ENCODE results near the gene PAX5.

Gene PAX5

DNA sequence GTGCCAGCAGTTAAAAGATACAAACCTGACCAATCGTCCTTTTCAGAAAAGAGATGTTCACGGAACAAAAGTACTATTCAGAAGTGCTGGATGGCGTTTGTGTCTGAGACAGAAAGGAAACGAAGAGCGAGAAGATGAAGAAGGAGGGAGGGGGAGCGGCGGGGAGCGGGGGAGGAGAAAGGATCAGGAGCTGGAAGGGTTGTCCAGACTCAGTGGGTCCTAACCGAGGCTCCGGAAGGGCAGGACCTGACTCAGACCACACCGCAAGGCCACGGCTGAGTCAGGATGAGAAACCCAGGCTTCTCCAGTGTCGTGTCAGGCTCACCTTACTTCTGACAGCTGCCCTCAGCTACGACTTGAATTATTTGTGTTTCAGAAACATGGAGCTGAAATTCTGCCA, 46.2 kb downstream of the PAX5 start:
- no peak for DNase-seq (ENCODE audit: low read depth)

- DNase-seq (ENCODE audit: low read depth): no peak
These were observed 46.7 kb downstream of the PAX5 start for GRCh38 chr9:36987409-36987808.

DNA sequence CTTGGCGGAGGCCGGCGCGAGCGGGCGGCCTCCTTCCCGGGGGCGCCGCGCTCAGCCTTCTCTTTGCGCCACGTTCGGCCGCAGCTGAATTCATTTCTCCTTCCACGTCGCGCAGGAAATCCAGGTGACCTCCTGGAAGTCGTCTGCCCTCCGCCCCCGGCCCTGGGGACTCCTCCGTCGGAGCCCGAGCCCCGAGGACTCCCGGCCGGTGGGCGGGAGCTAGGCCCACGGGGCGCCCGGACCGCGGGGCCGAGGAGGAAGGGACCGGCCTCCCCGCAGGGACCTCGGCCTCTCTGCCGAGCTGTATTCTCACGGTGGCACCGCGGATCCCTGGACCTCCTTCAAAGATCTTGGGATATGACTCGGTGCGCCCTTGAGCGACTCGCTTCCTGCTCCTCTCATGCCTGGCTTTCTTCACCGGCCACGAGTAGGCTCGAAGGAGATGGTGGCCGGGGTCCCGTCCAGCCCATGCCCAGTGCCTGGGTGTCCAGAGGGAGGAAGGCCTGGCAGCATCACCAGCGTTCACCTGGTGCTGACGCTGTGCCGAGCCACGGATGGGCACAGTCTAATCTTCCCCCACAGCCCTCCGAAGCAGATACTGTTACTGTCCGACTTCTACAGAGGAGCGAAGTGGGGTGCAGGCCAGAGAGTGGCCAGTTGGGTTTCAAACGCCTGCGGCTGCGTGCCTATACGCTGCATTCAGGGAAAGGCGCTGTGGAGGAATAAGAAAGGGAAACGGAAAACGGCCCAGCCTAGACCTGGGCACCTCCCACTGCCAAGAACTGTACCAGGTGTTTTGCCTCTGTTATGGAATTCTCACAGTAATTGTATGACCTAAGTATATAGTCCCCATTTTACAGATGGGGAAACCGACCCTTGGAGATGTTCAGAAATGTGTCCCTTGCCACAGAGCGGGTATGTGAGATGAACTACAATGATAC, 47.3 kb downstream of the PAX5 start:
- no peak for DNase-seq (ENCODE audit: low read depth)

DNA sequence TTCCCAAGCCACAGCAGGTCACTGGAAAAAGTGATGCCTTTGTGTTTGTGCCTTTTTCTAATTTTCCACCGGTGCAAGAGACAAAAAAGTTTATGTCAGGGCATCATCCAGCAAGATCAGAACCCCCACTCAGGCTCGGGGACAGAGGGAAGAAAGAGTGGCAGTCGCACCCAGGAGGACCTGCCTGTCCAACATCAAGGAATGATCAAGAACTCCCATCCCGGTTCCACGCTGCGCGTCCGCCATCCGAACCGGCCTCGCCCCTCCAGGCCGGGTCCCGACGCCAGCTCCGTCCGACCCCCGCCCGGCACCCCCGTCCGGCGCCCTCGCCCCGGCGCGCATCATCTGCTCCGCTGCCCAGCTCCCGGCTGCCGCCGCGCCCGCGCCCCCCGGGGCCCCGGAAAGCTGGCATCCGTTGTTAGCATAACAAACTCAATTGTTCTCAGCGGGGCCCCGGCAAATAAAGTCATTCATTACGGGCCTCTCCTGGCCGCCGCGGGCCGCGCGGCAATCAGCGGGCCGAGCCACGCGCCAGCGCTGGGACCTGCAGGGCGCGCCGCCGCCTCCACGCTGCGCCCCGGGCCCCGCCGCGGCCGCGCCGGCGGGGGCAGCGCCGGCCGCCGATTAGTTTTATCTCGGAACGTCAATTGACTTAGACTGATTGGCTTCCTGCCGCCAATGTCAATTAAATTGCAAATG, 48.1 kb downstream of the PAX5 start:
- no peak for DNase-seq (ENCODE audit: low read depth)

- DNase-seq (ENCODE audit: low read depth): no peak
These were observed 48.9 kb downstream of the PAX5 start for GRCh38 chr9:36985061-36985768.

DNA sequence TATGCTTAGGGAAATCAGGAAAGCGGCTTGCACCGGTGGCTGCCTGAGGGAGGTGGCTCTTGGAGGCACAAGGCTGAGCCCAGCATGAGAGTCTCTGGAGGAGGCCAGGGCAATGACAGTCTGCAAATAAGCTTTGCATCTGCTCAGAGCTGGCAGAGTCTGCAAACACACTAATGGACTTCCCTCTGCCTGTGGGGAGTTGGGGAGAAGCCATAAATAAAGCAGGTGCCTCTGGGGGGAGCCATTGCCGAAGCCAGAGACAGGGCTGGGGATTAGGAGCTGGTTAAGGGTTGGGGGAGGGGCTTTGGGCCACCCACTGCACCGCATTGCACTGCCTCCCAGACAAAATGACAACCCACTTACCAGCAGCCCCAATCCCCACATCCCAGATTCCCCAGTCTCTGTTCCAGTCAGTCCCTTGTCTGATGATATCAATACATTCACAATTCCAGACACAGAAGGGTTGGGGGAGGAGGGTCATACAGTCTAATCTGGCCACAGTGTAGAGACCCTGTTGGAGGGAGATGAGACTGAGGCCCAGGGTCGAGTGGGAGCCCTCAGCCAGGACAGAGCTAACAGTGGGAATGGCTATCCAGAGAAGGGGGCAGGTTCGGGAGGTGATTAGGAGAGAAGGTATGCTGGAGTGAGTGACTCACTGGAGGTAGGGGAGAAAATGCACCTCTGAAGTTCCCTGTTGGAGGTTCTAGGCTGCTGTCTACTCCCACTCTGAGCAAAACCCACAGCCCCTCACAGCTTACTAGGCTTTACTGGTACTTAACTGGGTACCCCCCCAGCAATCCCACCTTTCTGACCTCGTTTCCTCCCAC, 53.7 kb downstream of the PAX5 start:
- no peak for DNase-seq (ENCODE audit: low read depth)

DNA sequence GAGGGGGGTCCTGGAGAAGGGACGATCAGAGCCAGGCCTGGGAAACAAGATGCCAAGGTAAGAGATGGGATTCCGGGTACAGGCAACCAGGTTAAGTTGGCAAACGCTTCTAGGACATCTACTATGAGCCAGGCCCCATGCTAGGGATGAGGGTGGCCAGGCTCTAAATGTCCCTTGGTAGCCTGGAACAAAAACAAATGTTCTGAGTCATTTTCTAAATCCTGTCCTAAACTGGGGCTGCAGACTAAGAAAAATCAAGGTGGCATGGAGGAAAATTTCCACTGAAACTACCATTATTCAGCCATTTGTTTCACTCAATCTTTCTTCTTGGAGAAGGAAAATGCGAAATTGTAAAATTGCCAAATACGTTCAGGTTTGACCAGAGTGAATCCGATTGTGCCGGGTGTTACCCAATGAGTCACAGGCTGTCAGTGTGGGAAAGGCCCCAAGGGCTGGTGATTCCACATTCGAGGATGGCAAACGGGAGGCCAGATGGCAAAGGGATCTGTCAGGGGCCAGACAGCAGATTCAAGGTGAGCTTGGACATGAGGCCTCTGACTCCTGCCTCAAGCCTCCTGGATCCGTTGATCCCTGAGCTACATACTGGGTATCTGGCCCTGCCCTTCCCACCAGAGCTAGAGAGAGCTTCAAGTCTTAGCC, 57.6 kb downstream of the PAX5 start:
- DNase-seq (ENCODE audit: low read depth): no peak

DNA sequence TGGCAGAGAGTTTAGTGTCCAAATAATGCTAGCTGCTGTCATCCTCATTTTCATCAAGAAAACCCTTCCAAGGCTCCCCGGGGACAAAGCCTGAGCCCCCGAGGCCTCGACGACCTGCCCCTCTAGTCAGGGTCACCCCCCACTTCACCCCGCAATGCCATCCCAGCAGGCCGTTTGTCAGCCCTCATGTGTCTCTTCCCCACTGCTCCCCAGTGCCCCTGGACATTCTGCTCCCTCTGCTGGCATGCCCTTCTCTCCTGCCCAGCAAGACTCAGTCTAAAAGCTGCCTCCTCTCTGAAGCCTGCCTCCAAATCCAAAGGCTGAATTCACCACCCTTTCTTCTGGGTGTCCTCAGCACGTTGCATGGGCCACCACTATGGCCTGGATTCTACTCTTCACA, 59.3 kb downstream of the PAX5 start:
- DNase-seq (ENCODE audit: low read depth): no peak

DNA sequence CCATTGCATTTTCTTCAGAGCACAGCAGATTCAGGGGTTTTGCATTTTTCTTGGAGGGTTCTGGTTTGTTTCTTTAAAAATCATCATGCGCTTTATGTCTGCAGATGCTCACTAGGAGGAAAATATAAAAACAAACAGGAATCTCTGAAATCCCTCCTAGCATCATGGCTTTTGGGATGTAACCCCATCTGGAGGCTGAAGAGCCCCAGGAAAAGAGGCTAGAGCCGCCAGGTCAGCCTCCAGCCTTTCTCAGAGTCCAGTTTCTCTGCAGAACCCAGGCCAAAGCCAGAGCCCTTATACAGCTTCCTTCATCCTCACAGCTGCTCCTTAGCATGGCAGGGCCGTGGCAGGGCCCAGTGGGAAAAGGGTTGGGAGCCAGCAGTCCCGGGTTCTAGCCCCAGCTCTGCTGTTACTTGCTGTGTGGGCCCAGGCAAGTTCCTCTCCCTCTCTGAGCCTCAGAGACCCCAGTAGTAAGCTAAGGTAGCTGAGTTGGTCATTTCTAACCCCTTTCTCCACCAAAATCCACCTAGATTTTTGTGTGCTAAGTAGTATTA, 62.1 kb downstream of the PAX5 start:
- DNase-seq (ENCODE audit: low read depth): no peak

- DNase-seq (ENCODE audit: low read depth): no peak
These were observed 63.8 kb downstream of the PAX5 start for GRCh38 chr9:36970007-36970888.

DNA sequence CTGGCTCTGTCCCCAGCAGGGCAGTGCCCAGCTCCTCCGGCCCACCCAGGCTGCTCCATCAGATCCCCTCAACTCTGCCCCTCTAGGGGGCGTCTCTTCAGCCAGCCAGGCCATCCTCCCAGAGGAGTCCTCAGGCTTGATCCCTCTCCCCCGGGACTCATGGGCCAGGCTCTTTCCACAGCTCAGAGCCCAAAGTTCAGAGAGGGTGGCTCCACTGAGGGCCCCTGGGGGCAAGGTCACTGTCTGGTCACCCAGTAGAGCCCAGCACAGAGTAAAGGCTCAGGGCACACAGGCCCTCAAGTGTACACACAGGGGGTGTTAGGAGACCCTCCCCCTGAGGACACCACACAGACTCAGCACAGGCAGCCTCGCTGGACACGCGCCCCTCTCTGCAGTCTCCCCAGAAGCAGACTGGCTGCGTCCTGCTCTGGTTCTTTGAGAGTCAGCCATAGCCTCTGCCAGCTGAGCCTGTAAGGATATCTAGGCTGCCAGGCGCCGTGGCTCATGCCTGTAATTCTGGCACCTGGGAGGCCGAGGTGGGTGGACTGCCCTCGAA, 64.8 kb downstream of the PAX5 start:
- no peak for DNase-seq (ENCODE audit: low read depth)

- DNase-seq (ENCODE audit: low read depth): no peak
These were observed 65.4 kb downstream of the PAX5 start for GRCh38 chr9:36968574-36969215.

DNA sequence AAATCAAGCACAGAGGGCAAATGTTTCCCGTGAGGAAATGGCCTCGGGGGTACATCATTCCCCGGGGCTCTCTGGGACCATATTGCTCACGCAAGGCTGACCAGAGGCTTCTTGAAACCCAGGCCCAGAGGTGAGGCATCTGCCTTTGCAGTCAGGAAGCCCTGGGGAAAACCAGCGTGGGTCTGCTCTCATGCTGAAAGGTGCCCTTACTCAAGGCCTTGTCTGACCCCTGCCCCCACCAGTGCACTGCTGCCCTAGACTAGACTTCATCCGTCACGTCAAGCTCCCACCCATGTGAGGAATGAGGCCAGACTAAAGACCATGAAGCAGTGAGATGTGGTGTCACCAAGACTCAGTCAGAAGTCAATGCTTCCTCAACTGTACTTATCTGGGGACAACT, 66.1 kb downstream of the PAX5 start:
- no peak for DNase-seq (ENCODE audit: low read depth)

GRCh38 chr9:36966371-36967097, 67.5 kb downstream of the PAX5 start:
- no peak for DNase-seq (ENCODE audit: low read depth)

- DNase-seq (ENCODE audit: low read depth): no peak
These were observed 69.3 kb downstream of the PAX5 start for GRCh38 chr9:36964791-36965190.

GRCh38 chr9:36963346-36963745, 70.7 kb downstream of the PAX5 start:
- no peak for DNase-seq (ENCODE audit: low read depth)

- DNase-seq (ENCODE audit: low read depth): no peak
These were observed 71.4 kb downstream of the PAX5 start for GRCh38 chr9:36962691-36963090.

DNA sequence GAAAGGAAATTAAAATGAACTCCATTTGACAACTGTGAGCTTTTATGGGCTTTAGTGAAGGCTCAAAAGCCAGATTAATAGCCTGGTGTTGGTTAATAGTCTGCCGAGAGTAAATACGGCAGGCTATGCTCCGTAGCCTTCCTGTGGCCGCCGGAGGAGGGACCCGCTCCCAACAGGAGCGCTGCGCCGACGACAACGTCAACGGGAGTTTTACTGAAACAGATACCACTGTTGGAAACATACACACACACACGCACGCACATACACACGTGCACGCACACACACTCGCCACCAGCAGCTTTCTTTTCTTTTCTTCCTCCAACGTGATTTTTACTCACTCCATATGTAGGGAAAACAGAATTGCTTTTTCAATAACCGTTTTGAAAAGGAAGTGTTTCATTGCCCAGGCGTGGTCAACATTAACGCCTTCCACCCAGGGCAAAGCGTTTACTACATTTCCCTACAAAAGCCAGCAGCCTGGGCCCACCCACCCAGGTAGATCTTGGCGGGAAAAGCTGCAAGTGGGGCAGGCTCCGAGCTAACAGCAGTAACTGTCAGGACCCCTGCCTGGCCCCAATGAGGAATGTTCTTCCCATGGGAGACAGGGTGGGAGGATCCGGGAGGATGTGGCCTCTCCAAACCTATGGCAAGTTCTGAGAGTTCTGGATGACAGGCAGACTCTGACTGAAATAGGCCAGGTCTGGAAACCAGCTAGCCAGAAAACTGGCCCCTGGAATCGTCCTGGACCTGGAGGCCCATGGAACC, 72.3 kb downstream of the PAX5 start:
- DNase-seq (ENCODE audit: low read depth): no peak

Data from stimulated activated CD8-positive, alpha-beta memory T cell treated with anti-CD3 and anti-CD28 coated beads, Interleukin-7, amount 100 ng/mL, for 24 hours (primary cell).